PFSK-1 (cell line): Measurements from ENCODE around the gene C21orf58.

Source experiments
- FOXP2 ChIP-seq: optimal IDR thresholded peaks from 2 replicates; pipeline ENCODE3; 2011; ENCODE audit warnings: borderline replicate concordance, control low read depth, inconsistent platforms; ENCODE audit not compliant: insufficient read depth; ENCODE audit errors: extremely low read length, extremely low read depth
- POLR2AphosphoS5 ChIP-seq: IDR thresholded peaks from 2 replicates; pipeline ENCODE4 v1.6.1; 2012; ENCODE audit warnings: low read depth, mild to moderate bottlenecking, control low read depth, low read length, moderate library complexity
- SIN3A ChIP-seq: IDR thresholded peaks from 2 replicates; pipeline ENCODE4 v1.6.1; 2012; ENCODE audit warnings: mild to moderate bottlenecking, low read length, moderate library complexity, borderline replicate concordance; ENCODE audit not compliant: insufficient read depth
- TAF1 ChIP-seq: IDR thresholded peaks from 2 replicates; pipeline ENCODE4 v1.6.1; 2012; ENCODE audit warnings: low read length, control low read depth, borderline replicate concordance; ENCODE audit not compliant: insufficient read depth
- TF ChIP-seq, protein P1 (sequence below), 2 experiments: IDR thresholded peaks; 2 replicates each; pipeline versions ENCODE4 v1.6.1 to v1.8.0; 2011 to 2012; ENCODE audit warnings: low read depth in 2 of 2, low read length in 2 of 2, control low read depth in 1 of 2, inconsistent platforms in 1 of 2, mild to moderate bottlenecking in 1 of 2, moderate library complexity in 1 of 2; ENCODE audit not compliant: insufficient read depth in 1 of 2

The C21orf58 gene

DNA sequence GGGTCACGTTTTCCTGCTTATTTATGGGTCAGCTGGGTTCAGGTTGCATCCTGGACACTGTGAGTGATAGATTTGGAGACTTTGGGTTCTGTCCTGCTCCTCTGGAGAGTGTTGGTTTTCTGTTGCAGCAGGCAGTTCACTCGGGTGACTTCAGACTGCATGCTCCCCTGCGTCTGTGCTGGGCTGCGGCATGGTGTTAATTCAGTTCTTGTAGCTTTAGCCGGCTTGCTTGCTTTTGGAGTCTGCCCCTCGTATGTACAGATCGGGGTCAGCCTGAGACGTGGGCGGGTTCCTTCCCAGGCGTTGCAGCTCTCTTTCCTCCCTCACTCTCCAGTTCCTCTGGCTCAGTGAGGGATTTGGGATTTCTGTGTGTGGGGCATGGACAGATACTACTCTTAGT is 38.3 kb upstream of the C21orf58 start:
- no peak for TF ChIP-seq TAF1
- TF ChIP-seq SIN3A = no peak
- TF ChIP-seq FOXP2 = no peak
- TF ChIP-seq, protein P1, sequence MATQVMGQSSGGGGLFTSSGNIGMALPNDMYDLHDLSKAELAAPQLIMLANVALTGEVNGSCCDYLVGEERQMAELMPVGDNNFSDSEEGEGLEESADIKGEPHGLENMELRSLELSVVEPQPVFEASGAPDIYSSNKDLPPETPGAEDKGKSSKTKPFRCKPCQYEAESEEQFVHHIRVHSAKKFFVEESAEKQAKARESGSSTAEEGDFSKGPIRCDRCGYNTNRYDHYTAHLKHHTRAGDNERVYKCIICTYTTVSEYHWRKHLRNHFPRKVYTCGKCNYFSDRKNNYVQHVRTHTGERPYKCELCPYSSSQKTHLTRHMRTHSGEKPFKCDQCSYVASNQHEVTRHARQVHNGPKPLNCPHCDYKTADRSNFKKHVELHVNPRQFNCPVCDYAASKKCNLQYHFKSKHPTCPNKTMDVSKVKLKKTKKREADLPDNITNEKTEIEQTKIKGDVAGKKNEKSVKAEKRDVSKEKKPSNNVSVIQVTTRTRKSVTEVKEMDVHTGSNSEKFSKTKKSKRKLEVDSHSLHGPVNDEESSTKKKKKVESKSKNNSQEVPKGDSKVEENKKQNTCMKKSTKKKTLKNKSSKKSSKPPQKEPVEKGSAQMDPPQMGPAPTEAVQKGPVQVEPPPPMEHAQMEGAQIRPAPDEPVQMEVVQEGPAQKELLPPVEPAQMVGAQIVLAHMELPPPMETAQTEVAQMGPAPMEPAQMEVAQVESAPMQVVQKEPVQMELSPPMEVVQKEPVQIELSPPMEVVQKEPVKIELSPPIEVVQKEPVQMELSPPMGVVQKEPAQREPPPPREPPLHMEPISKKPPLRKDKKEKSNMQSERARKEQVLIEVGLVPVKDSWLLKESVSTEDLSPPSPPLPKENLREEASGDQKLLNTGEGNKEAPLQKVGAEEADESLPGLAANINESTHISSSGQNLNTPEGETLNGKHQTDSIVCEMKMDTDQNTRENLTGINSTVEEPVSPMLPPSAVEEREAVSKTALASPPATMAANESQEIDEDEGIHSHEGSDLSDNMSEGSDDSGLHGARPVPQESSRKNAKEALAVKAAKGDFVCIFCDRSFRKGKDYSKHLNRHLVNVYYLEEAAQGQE (IDR thresholded peaks at IDR 0.05; ENCODE audit: insufficient read depth in 1 of 2, low read depth in 2 of 2, low read length in 2 of 2) = no peak
- TF ChIP-seq POLR2AphosphoS5 = no peak

- TF ChIP-seq POLR2AphosphoS5 (no peak), FOXP2 (no peak), TAF1 (no peak), SIN3A (no peak)
- TF ChIP-seq, protein P1 (IDR thresholded peaks at IDR 0.05; ENCODE audit: insufficient read depth in 1 of 2, low read depth in 2 of 2, low read length in 2 of 2) = no peak
These were observed 37.5 kb upstream of the C21orf58 start for GRCh38 chr21:46361176-46361575.

DNA sequence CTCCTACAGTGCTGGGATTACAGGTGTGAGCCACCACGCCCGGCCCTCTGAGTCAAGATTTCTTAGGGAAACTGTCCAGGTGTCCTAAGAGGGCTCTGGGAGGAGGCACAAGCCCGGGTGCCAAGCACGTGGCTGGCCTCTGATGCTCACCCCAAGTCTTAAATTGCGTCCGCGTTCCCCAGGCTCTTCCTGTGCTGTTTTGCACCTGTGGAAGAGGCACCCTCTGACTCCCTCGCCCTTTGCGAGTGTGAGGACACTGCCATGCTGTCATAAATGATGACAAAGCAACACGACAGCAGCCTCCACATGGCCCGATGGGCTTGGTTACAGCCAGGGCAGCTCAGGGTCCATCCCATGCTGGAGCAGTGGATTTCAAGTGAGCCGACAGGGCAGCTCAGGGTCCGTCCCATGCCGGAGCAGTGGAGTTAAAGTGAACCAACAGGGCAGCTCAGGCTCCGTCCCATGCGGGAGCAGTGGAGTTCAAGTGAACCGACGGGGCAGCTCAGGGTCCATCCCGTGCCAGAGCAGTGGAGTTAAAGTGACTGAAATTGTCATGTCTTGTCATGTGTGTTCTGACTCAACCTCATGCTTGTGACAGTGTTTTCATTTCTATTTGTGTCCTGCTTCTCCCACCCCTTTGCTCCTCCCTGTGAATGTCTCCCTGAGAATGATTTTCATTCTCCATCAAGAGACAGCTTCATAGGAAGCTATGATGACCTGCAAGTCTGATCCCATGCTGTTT is 34.2 kb upstream of the C21orf58 start:
- TF ChIP-seq TAF1 = no peak
- TF ChIP-seq SIN3A = no peak
- no peak for TF ChIP-seq FOXP2
- TF ChIP-seq, protein P1 (IDR thresholded peaks at IDR 0.05; ENCODE audit: insufficient read depth in 1 of 2, low read depth in 2 of 2, low read length in 2 of 2) = no peak
- no peak for TF ChIP-seq POLR2AphosphoS5

DNA sequence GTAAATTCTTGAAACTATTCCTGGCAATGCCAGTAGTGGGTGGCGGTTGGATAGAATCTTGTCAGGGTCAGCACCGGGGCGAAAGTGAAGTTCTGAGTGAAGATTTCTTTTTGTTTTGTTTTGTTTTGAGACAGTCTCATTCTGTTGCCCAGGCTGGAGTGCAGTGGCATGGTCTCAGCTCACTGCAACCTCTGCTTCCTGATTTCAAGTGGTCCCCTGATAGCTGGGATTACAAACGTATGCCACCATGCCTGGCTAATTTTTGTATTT is 33.6 kb upstream of the C21orf58 start:
- no peak for TF ChIP-seq SIN3A
- TF ChIP-seq, protein P1 (IDR thresholded peaks at IDR 0.05; ENCODE audit: insufficient read depth in 1 of 2, low read depth in 2 of 2, low read length in 2 of 2) = no peak
- TF ChIP-seq POLR2AphosphoS5 = no peak
- TF ChIP-seq FOXP2 = no peak
- TF ChIP-seq TAF1 = no peak
